ENCODE data around the gene AFF3. TPM values are rescaled to one million over a fixed set of nuclear protein-coding genes. Genes with fewer than 3 reads are reported as not detected.

AFF3 gene
- total and polyA plus RNA-seq, 10 of the 15 experiments (the other 5 are each of a cell fraction or from before 2014, with no cell fraction given): 0.26 to 5.5 (median 3.0) TPM

- ChIA-PET RAD21 (ENCODE audit: unreplicated experiment) (no interaction called here), POLR2A (no interaction called here), SMC1A (ENCODE audit: uncharacterized antibody, unreplicated experiment) (no interaction called here), CTCF (no interaction called here)
- Histone ChIP-seq H3K79me2 (ENCODE audit: control insufficient read depth, insufficient read depth, low read length) (no peaks in the 10 kb centered on the region), H3K36me3 (ENCODE audit: control insufficient read depth in 2 of 2, insufficient read depth in 2 of 2, low read length in 1 of 2) (no peaks in the 10 kb centered on the region), H3K4me3 (no peak overlapping the region), H4K20me1 (ENCODE audit: control insufficient read depth, insufficient read depth) (no peaks in the 10 kb centered on the region), H3K4me2 (ENCODE audit: control insufficient read depth, insufficient read depth) (no peak overlapping the region), H3K9ac (ENCODE audit: control insufficient read depth, insufficient read depth, low read length) (no peak overlapping the region), H3K9me3 (replicated peaks; ENCODE audit: control insufficient read depth, insufficient read depth, low read length) (no peaks in the 10 kb centered on the region), H3K27me3 (replicated peaks in 1 of 2; ENCODE audit: control insufficient read depth in 2 of 2, insufficient read depth in 2 of 2, low read length in 1 of 2) (no peaks in the 10 kb centered on the region), H3K4me1 (ENCODE audit: control insufficient read depth, insufficient read depth, low read length) (no peaks in the 10 kb centered on the region), H3K27ac (ENCODE audit: control insufficient read depth, insufficient read depth) (no peak overlapping the region), H2AFZ (ENCODE audit: control insufficient read depth, low read depth, low read length) (no peak overlapping the region)
- DNase-seq (ENCODE audit: low read depth, low spot score): no peak
- BruUV-seq (replicated peaks): no TSS peak
- WGBS (ENCODE audit: insufficient coverage, insufficient replicate concordance, low lambda C conversion rate, missing lambda C conversion rate): 50% methylated on average over 2 of the region's 2 CpGs
- no peak for TF ChIP-seq SUPT20H (IDR thresholded peaks at IDR 0.05; ENCODE audit: borderline replicate concordance, control insufficient read depth, low read depth, low read length)
- no peak for TF ChIP-seq KLF5 (IDR thresholded peaks at IDR 0.05; ENCODE audit: partially characterized antibody)
- no peak for TF ChIP-seq NRF1 (conservative IDR thresholded peaks at IDR 0.05; ENCODE audit: low read depth, low read length)
- intact Hi-C loops (cut with micrococcal nuclease; ENCODE audit: unreplicated experiment): no loop called here
- no peak for ATAC-seq
- in situ Hi-C loops (cut with MboI): no loop called here
- no peak for FAIRE-seq
Measured at GRCh38 chr2:99611034-99611433, 531.4 kb downstream of the AFF3 start.

GRCh38 chr2:99609851-99610381 lies 532.5 kb downstream of the AFF3 start:
- Histone ChIP-seq H3K9me3 (replicated peaks; ENCODE audit: control insufficient read depth, insufficient read depth, low read length) (no peaks in the 10 kb centered on the region), H3K9ac (ENCODE audit: control insufficient read depth, insufficient read depth, low read length) (no peak overlapping the region), H3K4me2 (ENCODE audit: control insufficient read depth, insufficient read depth) (no peak overlapping the region), H3K79me2 (ENCODE audit: control insufficient read depth, insufficient read depth, low read length) (no peaks in the 10 kb centered on the region), H3K4me1 (ENCODE audit: control insufficient read depth, insufficient read depth, low read length) (no peaks in the 10 kb centered on the region), H3K4me3 (no peak overlapping the region), H2AFZ (ENCODE audit: control insufficient read depth, low read depth, low read length) (no peak overlapping the region), H3K36me3 (ENCODE audit: control insufficient read depth in 2 of 2, insufficient read depth in 2 of 2, low read length in 1 of 2) (no peaks in the 10 kb centered on the region), H3K27me3 (replicated peaks in 1 of 2; ENCODE audit: control insufficient read depth in 2 of 2, insufficient read depth in 2 of 2, low read length in 1 of 2) (no peaks in the 10 kb centered on the region), H3K27ac (ENCODE audit: control insufficient read depth, insufficient read depth) (no peak overlapping the region), H4K20me1 (ENCODE audit: control insufficient read depth, insufficient read depth) (no peaks in the 10 kb centered on the region)
- FAIRE-seq (no peak), DNase-seq (ENCODE audit: low read depth, low spot score) (no peak), ATAC-seq (no peak)
- ChIA-PET SMC1A (ENCODE audit: uncharacterized antibody, unreplicated experiment) (no interaction called here), RAD21 (ENCODE audit: unreplicated experiment) (no interaction called here), CTCF (no interaction called here), POLR2A (no interaction called here)
- in situ Hi-C loops (cut with MboI): no loop called here
- intact Hi-C loops (cut with micrococcal nuclease; ENCODE audit: unreplicated experiment): no loop called here
- TF ChIP-seq GATAD2B (conservative IDR thresholded peaks at IDR 0.05; ENCODE audit: low read depth) (no peak), CTCF (IDR thresholded peaks at IDR 0.05 in 2 of 3, conservative IDR thresholded peaks at IDR 0.05 in 1 of 3; ENCODE audit: control insufficient read depth in 2 of 3, extremely low read depth in 1 of 3, insufficient read depth in 1 of 3, low read depth in 3 of 3, low read length in 3 of 3) (no peak)
- WGBS (ENCODE audit: insufficient coverage, insufficient replicate concordance, low lambda C conversion rate, missing lambda C conversion rate): 61% methylated on average over 11 of the region's 11 CpGs
- BruUV-seq (replicated peaks): no TSS peak

All from GM12878 (cell line).